Inflammatory macrophage treated with lipopolysaccharide for 1 hour (primary cell): ENCODE data around the gene KRT82.

Experiments used
- DNase-seq, 2 donors: peaks; one replicate each; pipeline ENCODE4 v3.0.0-alpha.2; 2020 to 2022

Gene KRT82

GRCh38 chr12:52435659-52435999 lies 29.5 kb upstream of the KRT82 start:
- DNase-seq, result no peak

- no peak for DNase-seq
Measured at GRCh38 chr12:52434760-52435530, 28.8 kb upstream of the KRT82 start.

- DNase-seq, result no peak
Measured at GRCh38 chr12:52434081-52434733, 28.1 kb upstream of the KRT82 start, which contains the start of gene KRT75. TSS of gene KRT75 (minus strand) at chr12:52434371. CDS start at chr12:52434304, 67 bp downstream.

- no peak for DNase-seq
Measured at GRCh38 chr12:52433501-52434080, 27.5 kb upstream of the KRT82 start.

- DNase-seq, result no peak
Measured at GRCh38 chr12:52432559-52433207, 26.5 kb upstream of the KRT82 start.

GRCh38 chr12:52428121-52428520 lies 22.0 kb upstream of the KRT82 start:
- no peak for DNase-seq

- DNase-seq, result no peak
Measured at GRCh38 chr12:52427083-52427482, 20.9 kb upstream of the KRT82 start.

- no peak for DNase-seq
Measured at GRCh38 chr12:52426034-52426433, 19.9 kb upstream of the KRT82 start.

- DNase-seq, result no peak
Measured at GRCh38 chr12:52425466-52425865, 19.3 kb upstream of the KRT82 start.

GRCh38 chr12:52423661-52424500 lies 17.7 kb upstream of the KRT82 start:
- no peak for DNase-seq

- DNase-seq, result no peak
Measured at GRCh38 chr12:52423035-52423434, 16.9 kb upstream of the KRT82 start.

GRCh38 chr12:52419656-52420055 lies 13.5 kb upstream of the KRT82 start:
- DNase-seq, result no peak

- DNase-seq, result no peak
Measured at GRCh38 chr12:52418576-52419110, 12.5 kb upstream of the KRT82 start.

GRCh38 chr12:52417740-52418139 lies 11.6 kb upstream of the KRT82 start:
- DNase-seq, result no peak

GRCh38 chr12:52416795-52417194 lies 10.7 kb upstream of the KRT82 start:
- peak in 1 of 2 donors; percentile 14 for DNase-seq

GRCh38 chr12:52415870-52416750 lies 10.0 kb upstream of the KRT82 start:
- DNase-seq, result peak; percentile 23 to 80

- DNase-seq, result no peak
Measured at GRCh38 chr12:52414936-52415335, 8.8 kb upstream of the KRT82 start.

- no peak for DNase-seq
Measured at GRCh38 chr12:52413782-52414345, 7.7 kb upstream of the KRT82 start.

GRCh38 chr12:52413202-52413601 lies 7.1 kb upstream of the KRT82 start:
- DNase-seq, result no peak

- no peak for DNase-seq
Measured at GRCh38 chr12:52411815-52412214, 5.7 kb upstream of the KRT82 start.
